GM12892 (cell line): Measurements from ENCODE around the gene PTPRK.

Experiments used
- POLR2A ChIP-seq: IDR thresholded peaks from 2 replicates; pipeline ENCODE4 v1.6.1; 2011; ENCODE audit warnings: low read depth, low read length, control low read depth
- TAF1 ChIP-seq: IDR thresholded peaks from 2 replicates; pipeline ENCODE4 v1.6.1; 2011; ENCODE audit warnings: low read depth, mild to moderate bottlenecking, control low read depth, low read length, borderline replicate concordance

GRCh38 chr6:127952831-127953230, 567.6 kb downstream of the PTPRK start:
- TF ChIP-seq TAF1, result no peak
- no peak for TF ChIP-seq POLR2A
